H9 (cell line): ENCODE data around the gene GEMIN2. TPM values are rescaled to one million over a fixed set of nuclear protein-coding genes. Genes with fewer than 3 reads are reported as not detected.
"Not testable (repeated sequence)": the region's sequence is repeated elsewhere in the genome, so short reads cannot be mapped to it uniquely, and the experiment has no call there.

ENCODE experiments used
- DNase-seq: peaks from one replicate; pipeline ENCODE4 v3.0.0-alpha.2; 2017
- H2AFZ ChIP-seq: one replicate; pipeline ENCODE4 v1.6.1; 2013; ENCODE audit warnings: mild to moderate bottlenecking, low read length, control low read depth, moderate library complexity
- H2AK5ac ChIP-seq: 2 replicates; pipeline ENCODE4 v1.6.1; 2013; ENCODE audit warnings: low read length, control low read depth, mixed read lengths; ENCODE audit not compliant: insufficient read length
- H2BK120ac ChIP-seq: one replicate; pipeline ENCODE4 v1.6.1; 2013; ENCODE audit warnings: low read depth, mild to moderate bottlenecking, low read length, control low read depth, inconsistent platforms; ENCODE audit not compliant: poor library complexity, severe bottlenecking
- H2BK12ac ChIP-seq: 2 replicates; pipeline ENCODE4 v1.6.1; 2013; ENCODE audit warnings: low read length, control low read depth, mixed read lengths, low read depth; ENCODE audit not compliant: insufficient read length
- H2BK15ac ChIP-seq: 2 replicates; pipeline ENCODE4 v1.6.1; 2013; ENCODE audit warnings: low read depth, low read length, control low read depth
- H2BK20ac ChIP-seq: one replicate; pipeline ENCODE4 v1.6.1; 2013; ENCODE audit warnings: low read depth, mild to moderate bottlenecking, low read length, control low read depth, inconsistent platforms; ENCODE audit not compliant: poor library complexity, severe bottlenecking
- H2BK5ac ChIP-seq: 2 replicates; pipeline ENCODE4 v1.6.1; 2013; ENCODE audit warnings: low read length, control low read depth, mixed read lengths; ENCODE audit not compliant: insufficient read length
- H3K14ac ChIP-seq: 2 replicates; pipeline ENCODE4 v1.6.1; 2013; ENCODE audit warnings: low read length, control low read depth; ENCODE audit not compliant: insufficient read depth
- H3K18ac ChIP-seq: 2 replicates; pipeline ENCODE4 v1.6.1; 2013; ENCODE audit warnings: low read depth, mild to moderate bottlenecking, mixed read lengths, low read length, control low read depth; ENCODE audit not compliant: insufficient read length
- H3K23ac ChIP-seq: 2 replicates; pipeline ENCODE4 v1.6.1; 2013; ENCODE audit warnings: low read length, control low read depth, mixed read lengths, low read depth; ENCODE audit not compliant: insufficient read length
- H3K23me2 ChIP-seq: 2 replicates; pipeline ENCODE4 v1.6.1; 2013; ENCODE audit warnings: low read depth, mild to moderate bottlenecking, mixed read lengths, low read length, control low read depth; ENCODE audit not compliant: insufficient read length, poor library complexity, severe bottlenecking
- H3K27ac ChIP-seq: 2 replicates; pipeline ENCODE4 v1.5.1; 2013; ENCODE audit warnings: low read length, control low read depth, mixed read lengths, low read depth; ENCODE audit not compliant: insufficient read length
- H3K27me3 ChIP-seq: 2 replicates; pipeline ENCODE4 v1.6.1; 2013; ENCODE audit warnings: low read length, control low read depth, inconsistent platforms; ENCODE audit not compliant: insufficient read depth
- H3K4ac ChIP-seq: 2 replicates; pipeline ENCODE4 v1.6.1; 2013; ENCODE audit warnings: low read depth, mild to moderate bottlenecking, control low read depth, inconsistent platforms, low read length, moderate library complexity
- H3K4me1 ChIP-seq: 2 replicates; pipeline ENCODE4 v1.6.1; 2013; ENCODE audit warnings: low read length, control low read depth, inconsistent platforms; ENCODE audit not compliant: insufficient read depth
- H3K4me2 ChIP-seq: 2 replicates; pipeline ENCODE4 v1.6.1; 2013; ENCODE audit warnings: low read length, control low read depth, mixed read lengths; ENCODE audit not compliant: insufficient read length, insufficient read depth
- H3K56ac ChIP-seq: 2 replicates; pipeline ENCODE4 v1.6.1; 2013; ENCODE audit warnings: low read depth, mild to moderate bottlenecking, mixed read lengths, low read length, control low read depth; ENCODE audit not compliant: insufficient read length
- H3K79me1 ChIP-seq: 2 replicates; pipeline ENCODE4 v1.6.1; 2013; ENCODE audit warnings: low read depth, mild to moderate bottlenecking, moderate library complexity, low read length, control low read depth, inconsistent platforms; ENCODE audit not compliant: insufficient read depth, poor library complexity, severe bottlenecking
- H3K79me2 ChIP-seq: 2 replicates; pipeline ENCODE4 v1.6.1; 2013; ENCODE audit warnings: low read length, control low read depth, inconsistent platforms; ENCODE audit not compliant: insufficient read depth
- H3K9ac ChIP-seq: 2 replicates; pipeline ENCODE4 v1.6.1; 2013; ENCODE audit warnings: low read length, control low read depth, mixed read lengths; ENCODE audit not compliant: insufficient read length; ENCODE audit errors: extremely low read depth
- H3K9me3 ChIP-seq: one replicate; pipeline ENCODE4 v1.6.1; 2013; ENCODE audit warnings: low read depth, low read length, inconsistent platforms; ENCODE audit not compliant: control insufficient read depth
- H3T11ph ChIP-seq: one replicate; pipeline ENCODE4 v1.6.1; 2013; ENCODE audit warnings: mild to moderate bottlenecking, low read length, control low read depth, inconsistent platforms
- H4K20me1 ChIP-seq: one replicate; pipeline ENCODE4 v1.6.1; 2013; ENCODE audit not compliant: control insufficient read depth, insufficient read length, insufficient read depth
- H4K5ac ChIP-seq: 2 replicates; pipeline ENCODE4 v1.6.1; 2013; ENCODE audit warnings: low read depth, mild to moderate bottlenecking, mixed read lengths, low read length, control low read depth; ENCODE audit not compliant: insufficient read length
- H4K8ac ChIP-seq: replicated peaks from 2 replicates; pipeline ENCODE4 v1.6.1; 2013; ENCODE audit warnings: low read length, control low read depth, mixed read lengths, low read depth; ENCODE audit not compliant: insufficient read length
- H4K91ac ChIP-seq: 2 replicates; pipeline ENCODE4 v1.6.1; 2013; ENCODE audit warnings: low read depth, mild to moderate bottlenecking, moderate library complexity, mixed read lengths, low read length, control low read depth; ENCODE audit not compliant: insufficient read length
- H3K27ac Mint-ChIP-seq, 3 experiments: 2 replicates in 2 of 3; 3 replicates in 1 of 3; pipeline ENCODE4 v1.8.0; 2020 to 2021; ENCODE audit warnings: mixed read lengths in 3 of 3, mild to moderate bottlenecking in 1 of 3, moderate library complexity in 1 of 3
- H3K27me3 Mint-ChIP-seq: 2 replicates; pipeline ENCODE4 v1.8.0; 2021; ENCODE audit warnings: low read depth, mild to moderate bottlenecking, moderate library complexity, mixed read lengths
- H3K36me3 Mint-ChIP-seq, 3 experiments: 2 replicates in 2 of 3; 3 replicates in 1 of 3; pipeline ENCODE4 v1.8.0; 2020 to 2021; ENCODE audit warnings: low read depth in 3 of 3, mixed read lengths in 3 of 3; ENCODE audit not compliant: insufficient read depth in 1 of 3
- H3K4me1 Mint-ChIP-seq, 2 experiments: 2 replicates each; pipeline ENCODE4 v1.8.0; 2020; ENCODE audit warnings: mixed read lengths in 2 of 2
- H3K4me3 Mint-ChIP-seq, 2 experiments: 2 replicates in 1 of 2; 3 replicates in 1 of 2; pipeline ENCODE4 v1.8.0; 2020 to 2021; ENCODE audit warnings: mild to moderate bottlenecking in 2 of 2, mixed read lengths in 2 of 2, moderate library complexity in 1 of 2
- H3K9me3 Mint-ChIP-seq, 2 experiments: 2 replicates in 1 of 2; 3 replicates in 1 of 2; pipeline ENCODE4 v1.8.0; 2020; ENCODE audit warnings: mild to moderate bottlenecking in 2 of 2, mixed read lengths in 2 of 2, moderate library complexity in 1 of 2
- WGBS: extraction: QIAGEN DNeasy Blood & Tissue Kit; methylation state at CpG from one replicate; pipeline ENCODE4 v1.1.7; 2013; ENCODE audit warnings: missing lambda C conversion rate, low lambda C conversion rate, mixed read lengths; ENCODE audit not compliant: insufficient read length; ENCODE audit errors: extremely low coverage; 5-methylcytosine and 5-hydroxymethylcytosine counted together
- total RNA-seq: library from RNA; stranded (reverse); gene quantifications from 2 replicates; pipeline ENCODE4 v1.2.1, GENCODE V29; 2021
- TF ChIP-seq, protein P1 (sequence below): fragments of 200-600 bp; sonication (generic); conservative IDR thresholded peaks from 3 replicates; pipeline ENCODE4 v1.8.0; 2021; ENCODE audit warnings: antibody characterized with exemption, mild to moderate bottlenecking

GEMIN2 gene
- total RNA-seq, 1 experiment from 2014 or later = 36.3 TPM

DNA sequence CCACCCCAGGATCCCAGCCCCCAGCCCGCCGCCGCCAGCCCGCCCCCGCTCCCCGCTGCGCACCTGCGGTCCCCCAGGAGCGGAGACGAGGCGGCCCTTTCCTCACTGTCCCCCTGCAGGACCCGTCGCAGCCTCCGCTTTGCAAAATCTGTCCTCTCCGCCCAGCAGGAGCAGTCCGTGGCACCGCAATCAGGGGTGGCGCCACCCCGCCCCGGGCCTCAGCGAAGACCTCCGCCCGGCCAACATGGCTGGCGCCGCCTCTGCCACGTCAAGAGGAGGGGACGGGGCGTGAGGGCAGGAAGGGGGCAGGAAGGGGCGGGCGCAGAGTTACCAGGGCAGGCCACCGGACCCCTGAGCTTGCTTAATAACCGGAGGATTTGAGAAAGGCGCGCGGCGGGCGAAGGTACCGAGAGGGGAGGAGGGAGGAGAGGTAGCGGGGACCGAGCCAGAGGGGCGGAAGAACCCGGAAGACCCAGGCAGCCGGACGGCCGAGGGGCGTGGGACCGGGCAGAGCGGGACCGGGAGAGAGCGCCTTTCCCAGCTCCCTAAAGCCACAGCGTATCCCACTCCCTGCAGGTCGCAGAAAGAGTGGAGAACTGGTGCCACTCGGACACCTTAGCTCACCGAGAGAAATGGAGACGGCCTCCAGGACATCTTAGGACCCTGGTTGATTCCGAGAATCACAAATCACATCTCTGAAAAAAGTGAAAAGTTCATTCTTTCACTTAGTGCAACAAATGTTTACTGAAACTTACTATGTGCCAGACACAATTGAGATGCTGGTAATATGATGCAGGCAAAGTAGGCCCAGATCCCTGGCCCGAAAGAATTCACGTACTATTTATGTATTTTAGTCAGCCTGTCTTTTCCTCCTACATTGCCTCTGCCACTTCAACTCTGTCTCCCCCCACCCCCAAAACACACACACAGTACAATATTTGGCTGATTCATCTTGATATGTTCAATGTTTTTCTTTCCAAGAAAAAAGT, 10.9 kb upstream of the GEMIN2 start, which contains the start of gene SEC23A:
Gene SEC23A (minus strand): TSS at position 267 of the 989 bp plus-strand sequence. CDS start 7,117 bp downstream, outside the sequence.
- no CpG with 5 or more reads among the region's 58 CpGs for WGBS
- Mint-ChIP-seq H3K27ac (peak within 1 kb of the TSS; percentile 97 to 98 (median 98)), H3K4me1 (peaks cover 16 to 30% of the 10 kb centered on the region in 2 experiments), H3K27me3 (no peaks in the 10 kb centered on the region), H3K36me3 (peaks cover 2 to 4% (median 2%) of the 10 kb centered on the region in 3 experiments; a peak in 4 of 7 replicates), H3K4me3 (peak within 1 kb of the TSS; percentile 88 to 95), H3K9me3 (no peaks in the 10 kb centered on the region)
- peak within 1 kb of the TSS; percentile 83 for H3K27ac ChIP-seq
- no peak within 1 kb of the TSS for H2BK12ac ChIP-seq
- H4K91ac ChIP-seq = no peak within 1 kb of the TSS
- H2BK120ac ChIP-seq = no peak within 1 kb of the TSS
- H2BK15ac ChIP-seq = no peak within 1 kb of the TSS
- no peak within 1 kb of the TSS for H3K23ac ChIP-seq
- H3K14ac ChIP-seq = peak within 1 kb of the TSS; percentile 86
- no peak within 1 kb of the TSS for H2AFZ ChIP-seq
- peak within 1 kb of the TSS; percentile 84 for H4K5ac ChIP-seq
- peak; percentile 95 for DNase-seq
- no peak within 1 kb of the TSS for H3K4ac ChIP-seq
- H3K18ac ChIP-seq = peak within 1 kb of the TSS; percentile 92
- no peak within 1 kb of the TSS for H2BK20ac ChIP-seq
- H3K4me1 ChIP-seq = no peaks in the 10 kb centered on the region
- H3K9me3 ChIP-seq = no peaks in the 10 kb centered on the region
- TF ChIP-seq, protein P1, sequence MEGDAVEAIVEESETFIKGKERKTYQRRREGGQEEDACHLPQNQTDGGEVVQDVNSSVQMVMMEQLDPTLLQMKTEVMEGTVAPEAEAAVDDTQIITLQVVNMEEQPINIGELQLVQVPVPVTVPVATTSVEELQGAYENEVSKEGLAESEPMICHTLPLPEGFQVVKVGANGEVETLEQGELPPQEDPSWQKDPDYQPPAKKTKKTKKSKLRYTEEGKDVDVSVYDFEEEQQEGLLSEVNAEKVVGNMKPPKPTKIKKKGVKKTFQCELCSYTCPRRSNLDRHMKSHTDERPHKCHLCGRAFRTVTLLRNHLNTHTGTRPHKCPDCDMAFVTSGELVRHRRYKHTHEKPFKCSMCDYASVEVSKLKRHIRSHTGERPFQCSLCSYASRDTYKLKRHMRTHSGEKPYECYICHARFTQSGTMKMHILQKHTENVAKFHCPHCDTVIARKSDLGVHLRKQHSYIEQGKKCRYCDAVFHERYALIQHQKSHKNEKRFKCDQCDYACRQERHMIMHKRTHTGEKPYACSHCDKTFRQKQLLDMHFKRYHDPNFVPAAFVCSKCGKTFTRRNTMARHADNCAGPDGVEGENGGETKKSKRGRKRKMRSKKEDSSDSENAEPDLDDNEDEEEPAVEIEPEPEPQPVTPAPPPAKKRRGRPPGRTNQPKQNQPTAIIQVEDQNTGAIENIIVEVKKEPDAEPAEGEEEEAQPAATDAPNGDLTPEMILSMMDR = no peak
- H3K56ac ChIP-seq = peak within 1 kb of the TSS; percentile 11
- peaks cover 9% of the 10 kb centered on the region for H3K23me2 ChIP-seq
- H4K20me1 ChIP-seq = no peaks in the 10 kb centered on the region
- H3K79me2 ChIP-seq = peaks cover 3% of the 10 kb centered on the region; the same call in 1 of the 2 replicates
- no peak within 1 kb of the TSS for H2AK5ac ChIP-seq
- H3K27me3 ChIP-seq = no peaks in the 10 kb centered on the region
- no peak within 1 kb of the TSS for H3T11ph ChIP-seq
- H3K79me1 ChIP-seq = no peaks in the 10 kb centered on the region
- no peak within 1 kb of the TSS for H4K8ac ChIP-seq
- H3K9ac ChIP-seq = peak within 1 kb of the TSS; percentile 94
- H3K4me2 ChIP-seq = peak within 1 kb of the TSS; percentile 78
- peak within 1 kb of the TSS; percentile 41 for H2BK5ac ChIP-seq

DNA sequence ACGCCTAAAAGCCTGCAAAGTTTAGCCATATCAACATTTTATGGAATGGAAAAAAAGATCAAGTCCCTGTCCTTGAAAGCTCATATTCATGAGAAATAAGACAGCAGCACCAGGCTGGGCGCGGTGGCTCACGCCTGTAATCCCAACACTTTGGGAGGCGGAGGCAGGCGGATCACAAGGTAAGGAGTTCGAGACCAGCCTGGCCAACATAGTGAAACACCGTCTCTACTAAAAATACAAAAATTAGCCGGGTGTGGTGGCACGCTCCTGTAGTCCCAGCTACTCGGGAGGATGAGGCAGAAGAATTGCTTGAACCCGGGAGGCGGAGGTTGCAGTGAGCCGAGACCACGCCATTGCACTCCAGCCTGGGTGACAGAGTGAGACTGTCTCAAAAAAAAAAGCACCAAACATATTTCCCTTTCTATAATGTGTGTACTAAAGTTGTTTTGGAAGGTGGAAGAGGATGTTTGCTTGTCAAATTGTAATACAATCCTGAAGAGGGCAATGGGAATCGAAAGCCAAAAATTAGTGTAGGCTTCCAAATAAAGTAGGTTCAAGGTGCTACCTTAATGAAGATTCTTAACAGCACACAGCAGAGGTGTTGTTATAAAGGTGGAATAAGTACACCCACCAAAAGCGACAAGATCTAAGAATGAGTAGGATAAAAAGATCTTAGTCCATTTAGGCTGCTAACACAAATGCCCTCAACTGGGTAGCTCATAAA, 9.9 kb upstream of the GEMIN2 start:
- H3K23me2 ChIP-seq, H3K23ac ChIP-seq, H3K36me3 Mint-ChIP-seq, H2AK5ac ChIP-seq, H3K4ac ChIP-seq, H4K91ac ChIP-seq, H3K14ac ChIP-seq, H2BK15ac ChIP-seq, H2BK5ac ChIP-seq, DNase-seq, H3K9me3 Mint-ChIP-seq, H3K4me1 ChIP-seq, H3K56ac ChIP-seq, H3K18ac ChIP-seq, H3K79me1 ChIP-seq, H3K27me3 ChIP-seq, H2AFZ ChIP-seq, H3K27me3 Mint-ChIP-seq, H4K20me1 ChIP-seq, H4K5ac ChIP-seq, H4K8ac ChIP-seq, H3K79me2 ChIP-seq, H2BK12ac ChIP-seq, H3K27ac ChIP-seq, H3T11ph ChIP-seq, H2BK120ac ChIP-seq, H3K9me3 ChIP-seq, H2BK20ac ChIP-seq: not testable (repeated sequence)
- Histone ChIP-seq H3K4me2 (peak overlapping the region; percentile 78), H3K9ac (peak overlapping the region; percentile 94)
- no CpG with 5 or more reads among the region's 17 CpGs for WGBS
- Mint-ChIP-seq H3K4me3 (peak overlapping the region; percentile 88 to 95), H3K27ac (peak overlapping the region; percentile 97 to 98 (median 98); a peak in 6 of 7 replicates), H3K4me1 (peaks cover 16 to 29% of the 10 kb centered on the region in 2 experiments)
